Naive B cell (primary cell): ENCODE measurements around the gene LIPG. TPM values are rescaled to one million over a fixed set of nuclear protein-coding genes. Genes with fewer than 3 reads are reported as not detected.
A peak's percentile ranks its signal among the peaks of the same experiment; 100 is the strongest.

ENCODE experiments used
- ATAC-seq, 2 donors: fragments of 150-1000 bp; cut with Tn5 transposase; 2 replicates each; pipeline ENCODE4 v1.10.0; 2021; ENCODE audit warnings: low read depth in 2 of 2, mild to moderate bottlenecking in 2 of 2, moderate library complexity in 2 of 2
- DNase-seq: peaks from one replicate; pipeline ENCODE4 v3.0.0; 2022
- H3K27ac Mint-ChIP-seq, 6 donors: one replicate each; pipeline ENCODE4 v1.8.0; 2020 to 2022; ENCODE audit warnings: mild to moderate bottlenecking in 6 of 6, mixed read lengths in 6 of 6, moderate library complexity in 5 of 6, inconsistent platforms in 2 of 6
- H3K27me3 Mint-ChIP-seq, 3 donors: one replicate each; pipeline ENCODE4 v1.8.0; 2021 to 2022; ENCODE audit warnings: mixed read lengths in 3 of 3, mild to moderate bottlenecking in 1 of 3
- H3K36me3 Mint-ChIP-seq, 2 donors: one replicate each; pipeline ENCODE4 v1.8.0; 2020 to 2022; ENCODE audit warnings: mixed read lengths in 2 of 2, inconsistent platforms in 1 of 2, mild to moderate bottlenecking in 1 of 2
- H3K4me1 Mint-ChIP-seq, 3 donors: one replicate each; pipeline ENCODE4 v1.8.0; 2020 to 2022; ENCODE audit warnings: mixed read lengths in 3 of 3, inconsistent platforms in 1 of 3, mild to moderate bottlenecking in 1 of 3, moderate library complexity in 1 of 3
- H3K4me3 Mint-ChIP-seq, 8 donors: one replicate each; pipeline ENCODE4 v1.8.0; 2020 to 2022; ENCODE audit warnings: mild to moderate bottlenecking in 8 of 8, mixed read lengths in 8 of 8, moderate library complexity in 8 of 8, inconsistent platforms in 2 of 8
- H3K9me3 Mint-ChIP-seq, 7 donors: one replicate each; pipeline ENCODE4 v1.8.0; 2020 to 2022; ENCODE audit warnings: mixed read lengths in 7 of 7, mild to moderate bottlenecking in 5 of 7, inconsistent platforms in 2 of 7, moderate library complexity in 1 of 7
- polyA plus RNA-seq, 6 donors: library from polyadenylated mRNA; unstranded; fragments of 300-500 nt; fragmentation: Illumina TruSeq; gene quantifications; one replicate each; pipeline ENCODE4 v1.2.3, GENCODE V29; 2021; ENCODE audit warnings: low read depth in 6 of 6

Gene LIPG
- polyA plus RNA-seq, 6 donors from 2014 or later: not detected

DNA sequence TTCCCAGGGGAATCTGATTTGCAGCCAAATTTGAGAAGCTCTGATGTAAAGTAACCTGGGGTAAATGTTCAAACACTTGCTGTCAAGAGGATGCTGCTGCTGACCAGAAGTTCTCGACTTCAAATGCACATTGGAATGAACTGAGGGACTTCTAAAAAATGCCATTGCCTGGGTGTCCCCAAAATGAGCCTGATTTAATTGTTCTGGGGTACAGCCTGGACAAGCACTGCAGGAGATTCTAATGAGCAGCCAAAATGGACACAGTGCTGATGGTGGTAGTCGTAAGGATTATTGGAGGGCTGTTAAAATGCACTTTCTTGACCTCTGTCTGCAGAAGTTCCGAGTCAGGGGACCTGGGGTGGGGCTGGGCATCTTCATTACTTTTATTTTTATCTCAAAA, 49.5 kb downstream of the LIPG start:
- no peak for ATAC-seq
- no peaks in the 10 kb centered on the region for H3K4me1 Mint-ChIP-seq
- H3K9me3 Mint-ChIP-seq: peaks cover 0 to 2% (median 0%) of the 10 kb centered on the region in 7 donors
- no peak for DNase-seq
- H3K36me3 Mint-ChIP-seq: no peaks in the 10 kb centered on the region
- no peak overlapping the region for H3K4me3 Mint-ChIP-seq
- H3K27me3 Mint-ChIP-seq: peaks cover 7 to 35% (median 23%) of the 10 kb centered on the region in 3 donors
- no peak overlapping the region for H3K27ac Mint-ChIP-seq

DNA sequence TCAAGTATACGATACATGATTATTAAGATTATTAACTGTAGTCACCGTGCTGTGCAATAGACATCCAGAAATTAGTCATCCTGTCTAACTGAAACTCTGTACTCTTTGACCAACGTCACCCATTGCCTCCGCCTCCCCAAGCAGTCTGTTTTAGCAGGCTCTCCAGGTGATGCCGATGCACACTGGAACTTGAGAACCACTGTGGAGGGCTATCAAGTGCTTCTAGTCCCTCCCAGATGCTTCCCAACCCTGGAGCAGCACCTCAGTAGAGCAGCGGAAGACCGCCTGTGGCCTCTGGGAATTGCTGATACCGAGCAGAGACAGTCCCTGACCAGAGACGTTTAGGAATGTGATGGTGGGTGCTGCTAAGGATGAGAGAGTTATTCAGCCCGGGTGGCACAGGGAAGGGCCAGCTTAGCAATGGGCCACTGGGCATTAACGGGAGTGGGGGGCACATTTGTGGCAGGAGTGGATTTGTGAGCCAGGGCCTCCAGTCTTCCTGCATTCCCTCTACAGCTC, 50.7 kb downstream of the LIPG start:
- no peak overlapping the region for H3K4me3 Mint-ChIP-seq

DNA sequence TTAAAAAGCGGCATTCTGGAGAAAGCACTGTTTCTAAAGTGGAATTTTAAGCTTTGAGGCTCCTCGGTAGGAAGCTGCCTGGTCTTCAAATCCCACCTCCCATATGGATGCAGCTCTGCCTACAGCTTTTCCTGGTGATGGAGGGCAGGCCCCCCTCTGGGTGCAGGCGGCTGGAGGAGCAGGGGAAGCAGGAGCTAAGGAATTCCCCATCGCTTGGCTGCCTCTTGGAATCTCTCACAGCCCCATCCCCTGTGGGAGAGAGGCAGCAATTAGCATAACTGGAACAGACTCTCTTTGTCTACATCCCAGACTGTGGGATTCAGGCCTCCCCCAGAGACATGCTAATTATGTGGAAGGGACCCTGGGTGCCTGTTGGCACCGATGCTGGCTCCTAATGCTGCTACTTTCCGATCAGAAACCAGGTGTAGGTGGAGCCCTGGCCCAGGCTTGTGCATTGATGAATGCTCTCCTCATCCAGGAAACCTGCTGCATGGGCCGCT, 51.3 kb downstream of the LIPG start:
- Mint-ChIP-seq H3K4me1 (no peaks in the 10 kb centered on the region), H3K9me3 (peaks cover 0 to 2% (median 0%) of the 10 kb centered on the region in 7 donors), H3K27ac (no peak overlapping the region), H3K36me3 (no peaks in the 10 kb centered on the region), H3K27me3 (peaks cover under 1 to 27% (median 17%) of the 10 kb centered on the region in 3 donors), H3K4me3 (no peak overlapping the region)
- ATAC-seq: no peak
- DNase-seq: no peak

More for the DNA sequence above, 50.7 kb downstream of the LIPG start:
- Mint-ChIP-seq H3K9me3 (peaks cover 0 to 2% (median 0%) of the 10 kb centered on the region in 7 donors), H3K27ac (no peak overlapping the region), H3K36me3 (no peaks in the 10 kb centered on the region), H3K4me1 (no peaks in the 10 kb centered on the region), H3K27me3 (peaks cover 7 to 33% (median 23%) of the 10 kb centered on the region in 3 donors)
- ATAC-seq (no peak), DNase-seq (no peak)

DNA sequence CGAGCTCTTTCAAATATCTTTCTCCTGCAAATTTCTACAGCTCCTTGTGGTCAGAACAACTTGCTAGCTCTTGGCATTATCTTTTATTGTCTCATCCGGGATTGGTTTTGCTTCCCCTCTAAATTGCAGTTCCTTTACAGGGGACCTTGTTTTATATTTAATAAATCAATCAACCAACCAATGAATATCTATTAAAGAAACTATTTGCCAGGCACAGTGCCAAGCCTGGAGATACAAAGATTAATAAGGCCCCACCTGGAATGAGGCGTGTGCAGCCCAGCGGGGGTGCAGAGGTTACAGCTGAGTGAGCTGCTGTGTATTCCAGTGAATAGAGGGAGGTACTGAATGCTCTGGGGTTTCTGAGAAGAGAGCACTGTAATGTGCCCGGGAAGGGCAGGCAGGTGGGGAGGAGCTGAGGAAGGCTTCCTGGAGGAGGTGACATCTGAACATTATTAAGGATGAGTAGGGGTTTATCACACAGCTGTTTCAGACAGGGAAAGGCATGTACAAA, 51.8 kb downstream of the LIPG start:
- Mint-ChIP-seq H3K9me3 (peaks cover 0 to 2% (median 0%) of the 10 kb centered on the region in 7 donors), H3K4me3 (no peak overlapping the region), H3K36me3 (no peaks in the 10 kb centered on the region), H3K4me1 (no peaks in the 10 kb centered on the region), H3K27ac (no peak overlapping the region), H3K27me3 (peaks cover 0 to 27% (median 13%) of the 10 kb centered on the region in 3 donors)
- DNase-seq (no peak), ATAC-seq (no peak)

DNA sequence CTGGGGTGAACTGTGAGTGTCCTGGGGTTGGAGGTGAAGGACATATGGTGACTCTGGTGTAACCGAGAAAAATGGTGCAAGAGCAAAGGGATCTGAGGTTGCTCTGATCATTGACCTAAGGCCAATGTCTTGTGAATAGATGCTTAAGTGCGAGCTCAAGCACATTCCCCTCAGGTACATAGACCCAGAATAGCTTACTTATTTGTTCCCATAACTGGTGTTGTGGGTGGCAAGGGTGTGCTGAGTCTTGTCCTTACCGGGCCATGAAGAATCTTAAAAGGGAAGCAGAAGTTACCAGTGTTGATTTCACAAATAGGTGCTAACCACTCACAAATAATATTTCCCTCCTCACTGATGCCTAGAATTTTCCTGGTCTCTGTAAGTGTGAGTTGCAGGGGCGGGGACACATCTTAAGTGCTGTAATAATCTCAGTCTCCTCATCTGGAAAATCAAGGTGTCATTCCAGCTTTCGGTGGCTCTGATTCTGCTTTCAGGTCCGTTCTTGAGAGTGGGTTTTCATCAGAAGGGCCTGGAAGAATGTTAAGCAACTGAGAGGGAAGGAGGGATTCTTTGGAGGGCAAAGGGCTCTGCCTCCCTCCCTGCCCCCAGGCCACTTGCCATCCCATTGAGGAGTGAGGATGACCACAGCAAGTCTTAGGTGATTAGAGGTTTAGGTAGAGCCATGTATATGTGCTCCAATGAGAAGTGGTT, 54.9 kb downstream of the LIPG start:
- no peak overlapping the region for H3K27ac Mint-ChIP-seq
- no peaks in the 10 kb centered on the region for H3K36me3 Mint-ChIP-seq
- H3K4me1 Mint-ChIP-seq: no peaks in the 10 kb centered on the region
- H3K4me3 Mint-ChIP-seq: no peak overlapping the region
- peaks cover 4 to 41% (median 26%) of the 10 kb centered on the region in 3 donors for H3K27me3 Mint-ChIP-seq
- no peak for ATAC-seq
- H3K9me3 Mint-ChIP-seq: peaks cover 0 to 5% (median 2%) of the 10 kb centered on the region in 7 donors
- no peak for DNase-seq

DNA sequence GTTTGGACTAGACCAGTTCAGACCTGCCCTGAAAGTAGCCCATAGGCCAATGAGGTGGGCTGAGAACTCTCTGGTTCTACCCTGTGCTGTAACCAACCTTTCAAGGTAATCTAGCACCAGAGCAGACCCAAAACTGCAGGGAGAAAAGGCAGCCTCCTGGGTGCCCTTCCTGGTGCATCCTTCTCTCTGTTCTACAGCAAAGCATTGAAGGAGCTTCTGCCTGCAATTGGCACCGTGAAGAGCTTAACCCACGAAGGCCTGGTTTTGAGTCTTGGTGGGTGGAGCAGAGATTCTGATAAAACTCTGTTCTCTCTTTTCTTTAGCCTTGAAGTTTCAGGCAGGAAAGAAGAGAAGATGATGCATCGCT, 55.5 kb downstream of the LIPG start:
- H3K36me3 Mint-ChIP-seq: no peaks in the 10 kb centered on the region
- peaks cover 0 to 5% (median 2%) of the 10 kb centered on the region in 7 donors for H3K9me3 Mint-ChIP-seq
- H3K4me3 Mint-ChIP-seq: no peak overlapping the region
- DNase-seq (no peak), ATAC-seq (no peak)
- H3K27ac Mint-ChIP-seq: no peak overlapping the region
- H3K27me3 Mint-ChIP-seq: peaks cover 4 to 46% (median 31%) of the 10 kb centered on the region in 3 donors
- H3K4me1 Mint-ChIP-seq: no peaks in the 10 kb centered on the region

DNA sequence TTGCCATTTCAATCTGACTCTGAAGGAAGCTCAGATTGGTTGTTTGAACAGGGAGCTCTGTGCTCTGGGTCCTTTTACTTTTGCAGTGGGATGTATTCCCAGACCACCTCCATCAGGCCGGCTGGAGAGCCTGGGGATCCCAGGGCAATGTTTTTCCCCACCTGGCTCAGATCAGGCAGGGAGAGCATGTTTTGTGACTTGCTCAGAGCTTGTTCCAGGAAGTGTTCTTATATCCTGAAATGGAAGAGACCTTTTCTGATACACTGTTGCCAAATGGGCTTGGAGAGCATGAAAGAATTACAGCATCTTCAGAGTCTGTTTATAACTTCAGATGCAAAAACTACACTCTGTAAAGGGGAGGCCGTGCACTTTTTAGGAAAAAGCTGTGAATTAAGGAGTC, 56.0 kb downstream of the LIPG start:
- Mint-ChIP-seq H3K27me3 (peaks cover 4 to 46% (median 32%) of the 10 kb centered on the region in 3 donors), H3K36me3 (no peaks in the 10 kb centered on the region), H3K4me3 (no peak overlapping the region), H3K27ac (no peak overlapping the region), H3K4me1 (no peaks in the 10 kb centered on the region), H3K9me3 (peaks cover 0 to 5% (median 2%) of the 10 kb centered on the region in 7 donors)
- no peak for DNase-seq
- ATAC-seq: no peak

DNA sequence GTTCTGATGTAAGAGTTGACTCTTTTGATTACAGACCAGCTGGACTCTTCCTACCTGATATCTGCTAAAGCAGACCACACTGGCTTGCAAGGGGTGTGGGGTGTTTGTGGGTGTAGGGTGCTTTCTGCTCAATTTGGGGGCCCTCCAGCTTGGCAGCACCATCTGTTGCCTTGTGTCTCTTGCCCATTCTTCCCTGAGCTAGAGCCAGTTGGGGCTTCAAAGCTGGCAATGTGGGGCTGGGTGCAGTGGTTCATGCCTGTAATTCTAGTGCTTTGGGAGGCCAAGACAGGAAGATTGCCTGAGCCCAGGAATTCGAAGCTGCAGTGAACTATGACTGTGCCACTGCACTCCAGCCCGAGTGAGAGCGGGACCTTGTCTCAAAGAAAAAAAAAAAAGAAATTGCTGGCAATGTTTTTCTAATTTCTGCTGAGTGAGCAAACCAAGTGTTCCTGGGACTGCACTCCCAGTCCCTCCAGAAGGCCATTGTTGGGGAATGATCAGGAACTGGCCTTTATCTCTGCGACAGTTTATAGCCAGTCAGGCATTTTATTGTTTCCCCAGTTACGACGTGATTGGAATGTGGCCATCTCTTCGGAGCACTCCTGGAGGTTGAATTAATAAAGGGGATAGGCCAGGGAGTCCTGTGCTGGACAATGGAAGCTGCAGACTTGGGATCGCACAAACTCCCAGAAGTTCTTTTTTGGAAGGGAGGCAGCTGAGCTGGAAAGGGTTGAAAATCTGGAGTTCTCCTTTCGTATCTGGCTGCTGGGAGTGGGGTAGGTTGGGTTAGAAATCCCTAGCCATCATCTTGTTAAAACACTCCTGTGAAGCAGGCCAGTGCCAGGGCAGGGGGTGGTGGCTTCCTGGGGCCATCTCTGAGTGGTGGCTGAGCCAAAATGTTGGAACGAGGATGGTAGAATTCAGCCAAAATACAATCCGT, 57.2 kb downstream of the LIPG start:
- H3K36me3 Mint-ChIP-seq: no peaks in the 10 kb centered on the region
- H3K4me1 Mint-ChIP-seq: no peaks in the 10 kb centered on the region
- ATAC-seq (no peak), DNase-seq (no peak)
- no peak overlapping the region for H3K27ac Mint-ChIP-seq
- no peak overlapping the region for H3K4me3 Mint-ChIP-seq
- peaks cover 4 to 47% (median 35%) of the 10 kb centered on the region in 3 donors for H3K27me3 Mint-ChIP-seq
- H3K9me3 Mint-ChIP-seq: peaks cover 0 to 5% (median 2%) of the 10 kb centered on the region in 7 donors

DNA sequence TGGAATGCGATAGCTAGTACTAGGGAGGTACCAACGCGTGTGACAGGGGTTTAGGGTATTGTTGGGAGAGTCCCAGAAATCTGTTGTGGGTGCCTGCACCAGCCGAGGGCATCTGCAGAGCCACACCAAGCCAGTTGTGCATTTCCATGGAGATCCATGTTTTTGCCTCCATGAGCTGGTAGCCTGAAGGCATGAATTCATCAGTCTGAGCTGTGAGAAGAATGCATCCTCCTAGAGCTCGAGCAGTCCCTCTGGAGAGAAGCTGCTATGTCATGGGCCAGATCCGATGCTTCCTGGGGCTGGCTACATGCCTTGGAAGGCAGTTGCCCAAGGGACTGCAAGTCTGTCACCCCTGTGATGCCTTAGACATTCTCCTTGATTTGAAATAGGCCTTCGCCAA, 57.9 kb downstream of the LIPG start:
- Mint-ChIP-seq H3K4me1 (no peaks in the 10 kb centered on the region), H3K9me3 (peaks cover 0 to 5% (median 2%) of the 10 kb centered on the region in 7 donors), H3K36me3 (no peaks in the 10 kb centered on the region), H3K27me3 (peaks cover 4 to 41% (median 34%) of the 10 kb centered on the region in 3 donors), H3K4me3 (no peak overlapping the region), H3K27ac (no peak overlapping the region)
- DNase-seq: no peak
- no peak for ATAC-seq

DNA sequence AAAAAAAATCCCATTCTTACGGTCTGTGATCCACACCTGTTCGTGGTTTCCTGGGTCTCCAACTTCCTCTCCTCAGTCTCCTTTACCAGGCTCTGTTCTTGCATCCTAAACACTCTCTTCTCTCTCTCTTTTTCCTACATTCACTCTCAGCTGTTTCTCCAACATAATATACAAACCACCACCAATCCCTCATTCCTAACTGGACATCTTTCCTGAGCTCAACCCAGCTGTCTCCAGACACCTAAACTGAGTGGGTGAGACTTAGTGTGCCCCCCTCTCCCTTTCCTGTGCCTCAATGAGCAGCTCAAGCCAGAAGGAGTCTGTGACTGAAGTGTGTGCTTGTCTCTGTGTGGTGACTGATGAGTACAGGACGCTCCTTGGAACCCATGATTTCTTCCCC, 59.4 kb downstream of the LIPG start:
- DNase-seq: no peak
- ATAC-seq: no peak
- H3K4me1 Mint-ChIP-seq: no peaks in the 10 kb centered on the region
- peak overlapping the region in 1 of 8 donors; percentile 11 for H3K4me3 Mint-ChIP-seq
- no peak overlapping the region for H3K27ac Mint-ChIP-seq
- H3K27me3 Mint-ChIP-seq: peaks cover 4 to 35% (median 34%) of the 10 kb centered on the region in 3 donors
- no peaks in the 10 kb centered on the region for H3K36me3 Mint-ChIP-seq
- H3K9me3 Mint-ChIP-seq: peaks cover 0 to 5% (median 2%) of the 10 kb centered on the region in 7 donors

DNA sequence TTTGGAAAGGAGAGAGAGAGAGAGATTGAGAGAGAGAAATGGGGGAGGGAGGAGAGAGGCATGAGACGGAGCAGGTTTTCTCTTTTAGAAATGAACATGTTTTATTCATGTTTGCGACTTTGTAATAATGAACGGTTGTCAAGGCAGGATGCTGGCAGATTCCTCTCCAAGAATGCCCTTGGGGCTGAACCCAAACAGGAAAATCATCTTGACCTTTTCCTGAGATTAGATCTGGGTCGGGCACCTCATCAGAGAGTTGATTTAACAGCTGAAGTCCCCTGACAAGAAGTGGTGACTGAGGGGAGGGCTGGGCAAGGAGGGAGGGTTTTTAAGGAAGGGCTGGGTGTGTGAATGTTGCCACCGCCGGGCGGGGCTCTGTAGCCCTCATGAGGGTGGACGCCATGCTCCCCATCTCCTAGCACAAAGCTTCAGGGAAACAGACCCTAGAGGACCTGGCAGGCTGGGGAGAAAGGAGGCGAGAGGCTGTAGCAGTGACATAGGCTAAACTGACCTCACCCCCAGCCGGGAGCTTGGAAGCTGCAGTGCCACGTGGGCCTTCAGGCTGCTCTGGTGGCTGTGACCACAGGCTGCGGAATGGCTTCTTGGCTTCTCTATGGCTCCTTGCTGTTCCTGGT, 60.0 kb downstream of the LIPG start:
- DNase-seq: no peak
- Mint-ChIP-seq H3K4me3 (peak overlapping the region in 1 of 8 donors; percentile 11), H3K4me1 (no peaks in the 10 kb centered on the region), H3K27ac (no peak overlapping the region), H3K27me3 (peaks cover 4 to 35% (median 34%) of the 10 kb centered on the region in 3 donors), H3K9me3 (peaks cover 0 to 5% (median 2%) of the 10 kb centered on the region in 7 donors), H3K36me3 (no peaks in the 10 kb centered on the region)
- ATAC-seq: no peak

DNA sequence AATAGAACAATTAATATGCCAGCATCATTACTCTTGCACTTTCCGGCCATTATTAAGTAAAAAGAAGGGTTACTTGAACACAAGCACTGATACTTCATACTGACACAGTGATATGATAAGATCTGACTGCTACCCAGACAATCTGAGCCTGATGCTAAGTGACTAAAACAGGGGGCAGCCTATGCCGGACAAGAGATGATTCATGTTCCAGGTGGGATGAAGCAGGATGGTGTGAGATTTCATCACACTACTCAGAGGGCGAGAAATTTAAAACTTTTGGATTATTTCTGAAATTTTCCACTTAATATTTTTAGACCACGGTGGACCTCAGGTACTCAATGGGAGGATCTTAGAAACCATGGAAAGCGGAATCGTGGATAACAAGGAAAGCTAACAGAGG, 61.7 kb downstream of the LIPG start:
- Mint-ChIP-seq H3K36me3 (no peaks in the 10 kb centered on the region), H3K4me3 (no peak overlapping the region), H3K4me1 (no peaks in the 10 kb centered on the region), H3K27ac (no peak overlapping the region), H3K9me3 (peaks cover 0 to 8% (median 2%) of the 10 kb centered on the region in 7 donors), H3K27me3 (peaks cover 4 to 44% (median 34%) of the 10 kb centered on the region in 3 donors)
- ATAC-seq: no peak
- no peak for DNase-seq
